ENCODE results near the gene ZRANB3. TPM values are rescaled to one million over a fixed set of nuclear protein-coding genes. Genes with fewer than 3 reads are reported as not detected.

Gene ZRANB3
- total and polyA plus RNA-seq, 2 of the 13 experiments (the other 11 are each of a cell fraction or from before 2014, with no cell fraction given): 5.8 to 25.2 TPM

GRCh38 chr2:135531231-135532197 is 496 bp upstream of the ZRANB3 start, which contains the start of gene R3HDM1 (continued):
- no peak for TF ChIP-seq JARID2 (CRISPR knock-in tag; IDR thresholded peaks at IDR 0.05; ENCODE audit: insufficient replicate concordance)
- no peak for TF ChIP-seq ZNF207 (IDR thresholded peaks at IDR 0.05; ENCODE audit: borderline replicate concordance)
- TF ChIP-seq POLR2G (IDR thresholded peaks at IDR 0.05; ENCODE audit: low read depth, low read length): peak; percentile 67
- TF ChIP-seq DNMT3B (CRISPR knock-in tag; conservative IDR thresholded peaks at IDR 0.05): peak; percentile 67; the same call in 1 of the 2 replicates
- peak; percentile 82; the same call in 1 of the 2 replicates for TF ChIP-seq AHR (CRISPR knock-in tag; IDR thresholded peaks at IDR 0.05)
- TF ChIP-seq SOX6 (IDR thresholded peaks at IDR 0.05): no peak
- 0 out of 2 replicates have a peak, but pooled peaks have one; percentile 60 for TF ChIP-seq SOX6 (CRISPR knock-in tag; IDR thresholded peaks at IDR 0.05)
- TF ChIP-seq ZNF512B (CRISPR knock-in tag; IDR thresholded peaks at IDR 0.05; ENCODE audit: borderline replicate concordance): peak; percentile 93
- TF ChIP-seq ZSCAN20 (CRISPR knock-in tag; IDR thresholded peaks at IDR 0.05; ENCODE audit: borderline replicate concordance): peak; percentile 86
- TF ChIP-seq TFDP1 (CRISPR knock-in tag; IDR thresholded peaks at IDR 0.05; ENCODE audit: borderline replicate concordance): no peak; the same call in 1 of the 2 replicates
- no peak for TF ChIP-seq ZNF335 (CRISPR knock-in tag; IDR thresholded peaks at IDR 0.05)
- TF ChIP-seq ZNF142 (CRISPR knock-in tag; IDR thresholded peaks at IDR 0.05): peak; percentile 73; the same call in 1 of the 2 replicates

All from HepG2 (cell line).